MM.1S (cell line): ENCODE data around the gene NFE2.

Source experiments
- EZH2phosphoT487 ChIP-seq: fragments of 300-600 bp; sonication (generic); IDR thresholded peaks from 2 replicates; pipeline ENCODE4 v1.6.1; 2018; ENCODE audit warnings: antibody characterized with exemption, low read length
- TF ChIP-seq, protein P1 (sequence below): fragments of 300-600 bp; sonication (generic); IDR thresholded peaks from 2 replicates; pipeline ENCODE4 v1.5.1; 2016; ENCODE audit warnings: antibody characterized with exemption, low read length, mixed read lengths

DNA sequence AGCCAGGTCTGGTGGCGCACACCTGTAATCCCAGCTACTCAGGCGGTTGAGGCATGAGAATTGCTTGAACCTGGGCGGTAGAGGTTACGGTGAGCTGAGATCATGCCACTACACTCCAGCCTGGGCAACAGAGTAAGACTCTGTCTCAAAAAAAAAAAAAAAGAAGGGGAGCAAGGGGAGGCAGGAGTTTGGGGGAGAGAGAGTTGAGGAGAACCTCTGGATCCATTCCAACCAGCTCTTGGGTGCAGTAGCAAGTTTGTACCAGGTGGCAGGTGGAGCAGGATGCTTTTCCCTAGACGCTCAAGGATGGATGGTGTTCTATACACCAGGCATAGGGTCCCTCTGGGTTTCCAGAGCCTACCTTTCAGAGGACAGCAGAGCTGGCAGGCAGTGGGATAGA is 1.9 kb downstream of the NFE2 start:
- TF ChIP-seq, protein P1, sequence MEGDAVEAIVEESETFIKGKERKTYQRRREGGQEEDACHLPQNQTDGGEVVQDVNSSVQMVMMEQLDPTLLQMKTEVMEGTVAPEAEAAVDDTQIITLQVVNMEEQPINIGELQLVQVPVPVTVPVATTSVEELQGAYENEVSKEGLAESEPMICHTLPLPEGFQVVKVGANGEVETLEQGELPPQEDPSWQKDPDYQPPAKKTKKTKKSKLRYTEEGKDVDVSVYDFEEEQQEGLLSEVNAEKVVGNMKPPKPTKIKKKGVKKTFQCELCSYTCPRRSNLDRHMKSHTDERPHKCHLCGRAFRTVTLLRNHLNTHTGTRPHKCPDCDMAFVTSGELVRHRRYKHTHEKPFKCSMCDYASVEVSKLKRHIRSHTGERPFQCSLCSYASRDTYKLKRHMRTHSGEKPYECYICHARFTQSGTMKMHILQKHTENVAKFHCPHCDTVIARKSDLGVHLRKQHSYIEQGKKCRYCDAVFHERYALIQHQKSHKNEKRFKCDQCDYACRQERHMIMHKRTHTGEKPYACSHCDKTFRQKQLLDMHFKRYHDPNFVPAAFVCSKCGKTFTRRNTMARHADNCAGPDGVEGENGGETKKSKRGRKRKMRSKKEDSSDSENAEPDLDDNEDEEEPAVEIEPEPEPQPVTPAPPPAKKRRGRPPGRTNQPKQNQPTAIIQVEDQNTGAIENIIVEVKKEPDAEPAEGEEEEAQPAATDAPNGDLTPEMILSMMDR, result no peak
- no peak for TF ChIP-seq EZH2phosphoT487
